DOHH2 (cell line): ENCODE measurements around the gene PDF.

Experiments
- H3F3A ChIP-seq: fragments of 200-600 bp; sonication (generic), shearing (Covaris generic); 2 replicates; pipeline ENCODE4 v1.6.0; 2016; ENCODE audit warnings: antibody characterized with exemption, mild to moderate bottlenecking; ENCODE audit not compliant: control insufficient read depth, insufficient read depth
- H3K27ac ChIP-seq: fragments of 200-600 bp; sonication (generic); 2 replicates; pipeline ENCODE4 v1.5.1; 2014; ENCODE audit warnings: low read depth, mild to moderate bottlenecking, low read length, moderate library complexity
- H3K27me3 ChIP-seq: fragments of 200-600 bp; sonication (generic); 2 replicates; pipeline ENCODE4 v1.6.1; 2014; ENCODE audit warnings: mild to moderate bottlenecking, low read length, mixed read lengths; ENCODE audit not compliant: control insufficient read depth
- H3K36me3 ChIP-seq: fragments of 200-600 bp; sonication (generic); 2 replicates; pipeline ENCODE4 v1.6.1; 2014; ENCODE audit warnings: mild to moderate bottlenecking, low read length, moderate library complexity, mixed read lengths; ENCODE audit not compliant: control insufficient read depth
- H3K4me1 ChIP-seq: fragments of 200-600 bp; sonication (generic); 2 replicates; pipeline ENCODE4 v1.6.1; 2014; ENCODE audit warnings: mild to moderate bottlenecking, low read length, mixed read lengths; ENCODE audit not compliant: control insufficient read depth
- H3K4me2 ChIP-seq: fragments of 200-600 bp; sonication (generic); 2 replicates; pipeline ENCODE4 v1.6.0; 2014; ENCODE audit warnings: mild to moderate bottlenecking, low read length, moderate library complexity
- H3K4me3 ChIP-seq: fragments of 200-600 bp; sonication (generic); 2 replicates; pipeline ENCODE4 v1.5.1; 2014; ENCODE audit warnings: mild to moderate bottlenecking, low read length, mixed read lengths
- H3K79me2 ChIP-seq: fragments of 200-600 bp; sonication (generic); 2 replicates; pipeline ENCODE4 v1.6.1; 2014; ENCODE audit warnings: mild to moderate bottlenecking, low read length, mixed read lengths; ENCODE audit not compliant: control insufficient read depth
- H3K9me2 ChIP-seq: fragments of 200-600 bp; sonication (generic); replicated peaks from 2 replicates; pipeline ENCODE4 v1.6.1; 2014; ENCODE audit warnings: mild to moderate bottlenecking, low read length, mixed read lengths; ENCODE audit not compliant: control insufficient read depth
- H3K9me3 ChIP-seq: fragments of 200-600 bp; sonication (generic); 2 replicates; pipeline ENCODE4 v1.6.1; 2014; ENCODE audit warnings: antibody characterized with exemption, low read length, mixed read lengths; ENCODE audit not compliant: control insufficient read depth, insufficient read depth
- H4K20me1 ChIP-seq: fragments of 200-600 bp; sonication (generic); 2 replicates; pipeline ENCODE4 v1.6.0; 2014; ENCODE audit warnings: low read depth, mild to moderate bottlenecking, antibody characterized with exemption, low read length, moderate library complexity; ENCODE audit not compliant: control insufficient read depth, insufficient read depth
- CTCF ChIP-seq: fragments of 200-600 bp; sonication (generic); IDR thresholded peaks from one replicate; pipeline ENCODE4 v1.5.1; 2014; ENCODE audit warnings: antibody characterized with exemption, mild to moderate bottlenecking, low read depth, low read length; ENCODE audit not compliant: poor library complexity, severe bottlenecking
- EZH2phosphoT487 ChIP-seq: fragments of 200-600 bp; sonication (generic); IDR thresholded peaks from 2 replicates; pipeline ENCODE4 v1.6.1; 2017; ENCODE audit warnings: borderline replicate concordance, mild to moderate bottlenecking, antibody characterized with exemption, low read length, moderate library complexity, mixed read lengths

Gene PDF

GRCh38 chr16:69368866-69369265 lies 38.5 kb upstream of the PDF start:
- Histone ChIP-seq H3K9me3 (no peaks in the 10 kb centered on the region), H4K20me1 (no peaks in the 10 kb centered on the region), H3K27me3 (no peaks in the 10 kb centered on the region), H3F3A (peaks cover 24% of the 10 kb centered on the region), H3K4me2 (no peak overlapping the region), H3K9me2 (no peaks in the 10 kb centered on the region), H3K79me2 (peaks cover 60% of the 10 kb centered on the region), H3K27ac (no peak overlapping the region), H3K4me3 (no peak overlapping the region), H3K36me3 (peaks cover 91% of the 10 kb centered on the region), H3K4me1 (peaks cover 57% of the 10 kb centered on the region)
- TF ChIP-seq EZH2phosphoT487 (no peak), CTCF (no peak)

- H4K20me1 ChIP-seq = no peaks in the 10 kb centered on the region
- H3K9me2 ChIP-seq = no peaks in the 10 kb centered on the region
- peaks cover 22% of the 10 kb centered on the region for H3F3A ChIP-seq
- no peaks in the 10 kb centered on the region for H3K27me3 ChIP-seq
- H3K36me3 ChIP-seq = peaks cover 93% of the 10 kb centered on the region
- no peak overlapping the region for H3K27ac ChIP-seq
- H3K9me3 ChIP-seq = no peaks in the 10 kb centered on the region
- H3K4me3 ChIP-seq = no peak overlapping the region
- no peak overlapping the region for H3K4me2 ChIP-seq
- H3K79me2 ChIP-seq = peaks cover 51% of the 10 kb centered on the region
- peaks cover 57% of the 10 kb centered on the region for H3K4me1 ChIP-seq
- TF ChIP-seq CTCF (no peak), EZH2phosphoT487 (no peak)
Observed at GRCh38 chr16:69367980-69368379, 37.6 kb upstream of the PDF start.

GRCh38 chr16:69366431-69366830 lies 36.0 kb upstream of the PDF start:
- Histone ChIP-seq H3K27ac (no peak overlapping the region), H3F3A (peaks cover 18% of the 10 kb centered on the region), H3K4me2 (no peak overlapping the region), H4K20me1 (no peaks in the 10 kb centered on the region), H3K27me3 (no peaks in the 10 kb centered on the region), H3K9me3 (no peaks in the 10 kb centered on the region), H3K79me2 (peaks cover 50% of the 10 kb centered on the region), H3K36me3 (peaks cover 91% of the 10 kb centered on the region), H3K9me2 (no peaks in the 10 kb centered on the region), H3K4me1 (peaks cover 57% of the 10 kb centered on the region), H3K4me3 (no peak overlapping the region)
- TF ChIP-seq CTCF (no peak), EZH2phosphoT487 (no peak)

GRCh38 chr16:69365901-69366300 lies 35.5 kb upstream of the PDF start:
- no peak for TF ChIP-seq CTCF
- TF ChIP-seq EZH2phosphoT487 = no peak
- no peaks in the 10 kb centered on the region for H3K9me3 ChIP-seq

More at GRCh38 chr16:69365901-69366300, 35.5 kb upstream of the PDF start:
- Histone ChIP-seq H3K27me3 (no peaks in the 10 kb centered on the region), H3K4me1 (peaks cover 57% of the 10 kb centered on the region), H3K79me2 (peaks cover 47% of the 10 kb centered on the region), H3K4me2 (no peak overlapping the region), H3F3A (peaks cover 16% of the 10 kb centered on the region), H3K36me3 (peaks cover 93% of the 10 kb centered on the region), H4K20me1 (no peaks in the 10 kb centered on the region), H3K27ac (no peak overlapping the region), H3K9me2 (no peaks in the 10 kb centered on the region), H3K4me3 (no peak overlapping the region)
